Islet precursor cell (in vitro differentiated cells): ENCODE results near the gene UVSSA.

Experiments used
- DNase-seq: peaks from one replicate; pipeline ENCODE4 v3.0.0-alpha.2; 2018

UVSSA gene

DNA sequence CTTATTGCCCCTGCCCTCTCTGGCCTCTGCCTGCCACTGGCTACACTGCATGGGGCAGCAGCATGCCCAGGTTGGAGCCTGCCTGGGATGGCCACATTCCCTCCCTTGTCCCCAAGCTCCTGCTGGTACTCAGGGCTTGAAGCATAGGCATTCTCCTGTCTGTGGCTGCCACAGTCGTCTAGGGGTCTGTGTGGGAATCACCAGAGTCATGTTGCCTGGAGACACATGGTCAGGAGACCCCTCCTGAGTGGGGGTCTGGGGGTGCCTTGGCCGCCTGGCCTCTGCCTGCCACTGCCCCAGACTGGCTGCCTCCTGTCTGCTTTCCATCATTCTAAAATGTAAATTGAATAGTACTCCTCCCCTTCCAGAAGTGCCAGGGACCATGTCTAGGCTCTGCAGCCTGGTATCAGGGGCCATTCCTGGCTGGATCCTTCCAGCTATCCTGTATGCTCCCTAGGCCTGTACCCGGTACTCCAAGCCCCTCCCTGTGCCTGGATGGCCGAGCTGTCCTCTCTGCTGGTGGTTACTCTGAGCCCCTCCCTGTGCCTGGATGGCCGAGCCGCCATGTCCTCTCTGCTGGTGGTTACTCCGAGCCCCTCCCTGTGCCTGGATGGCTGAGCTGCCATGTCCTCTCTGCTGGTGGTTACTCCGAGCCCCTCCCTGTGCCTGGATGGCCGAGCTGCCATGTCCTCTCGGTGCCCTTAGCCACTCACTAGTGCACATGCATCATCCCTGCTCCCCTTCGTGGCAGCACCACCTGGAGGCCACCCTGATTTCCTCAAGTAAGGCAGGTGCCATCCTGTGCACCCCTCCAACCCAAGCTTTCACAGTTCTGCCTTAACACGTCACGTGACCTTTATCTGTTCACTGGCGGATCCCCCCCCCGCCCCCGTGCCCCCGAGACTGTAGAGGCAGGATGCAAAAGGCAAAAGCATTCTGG is 64.7 kb downstream of the UVSSA start:
- DNase-seq, result no peak

DNA sequence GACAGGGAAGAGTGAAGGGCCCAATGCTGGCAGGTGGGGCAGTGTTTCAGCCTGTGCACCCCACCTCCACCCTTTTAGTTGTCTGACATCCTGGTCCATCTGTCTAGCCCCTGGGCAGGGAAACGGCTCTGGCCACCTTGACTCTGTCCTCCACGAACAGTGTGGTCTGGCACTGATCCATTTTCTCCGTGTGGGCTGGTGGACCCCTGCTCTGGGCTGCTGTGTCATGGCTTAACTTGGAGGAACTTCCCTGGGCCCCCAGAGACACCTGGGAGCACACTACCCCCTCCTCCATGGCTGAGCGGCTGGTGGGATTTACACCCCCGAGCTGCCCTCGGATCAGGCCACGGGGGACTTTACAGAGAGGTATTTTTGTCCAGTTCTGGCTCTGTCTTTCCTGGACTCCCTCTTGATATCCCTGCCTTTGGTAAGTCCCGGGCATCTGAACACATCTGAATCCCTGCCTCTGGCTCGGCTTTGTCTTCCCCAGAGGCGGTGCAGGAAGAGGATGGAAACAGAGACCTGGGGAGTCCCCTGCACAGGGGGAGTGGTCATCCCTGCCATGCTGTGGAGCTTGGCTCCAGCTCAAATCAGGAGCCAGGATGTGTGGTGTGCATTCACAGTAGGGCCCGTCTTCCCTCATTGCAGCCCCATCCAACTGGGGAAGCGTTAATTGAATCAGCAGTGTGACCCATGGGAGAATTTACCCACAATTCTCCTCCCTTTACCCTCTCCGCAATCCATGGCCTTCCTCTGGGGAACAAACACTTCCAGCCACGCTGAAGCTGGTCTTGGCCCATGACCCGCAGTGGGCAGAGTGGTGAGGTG is 65.6 kb downstream of the UVSSA start:
- no peak for DNase-seq

DNA sequence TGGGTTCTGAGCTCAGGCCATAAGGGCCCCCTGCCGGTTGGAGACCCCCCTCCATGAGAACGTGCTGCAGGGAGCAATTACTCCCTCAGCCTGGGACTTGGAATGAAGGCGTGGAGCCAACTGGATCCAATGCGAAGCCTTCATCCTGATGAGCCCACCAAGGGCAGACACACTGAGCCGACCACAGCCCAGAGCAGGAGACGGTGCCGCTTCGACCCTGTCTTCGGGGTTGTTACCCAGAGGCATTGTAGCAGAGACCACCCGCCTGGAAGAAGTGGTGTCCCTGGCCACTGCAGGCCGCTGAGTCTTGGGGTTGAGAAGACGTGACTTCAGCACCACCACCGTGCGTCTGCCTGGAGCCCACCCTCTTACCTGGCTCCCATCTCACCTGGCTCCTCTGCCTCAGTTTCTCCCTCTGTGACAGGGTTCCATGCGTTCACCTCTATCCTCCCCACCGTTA is 66.2 kb downstream of the UVSSA start:
- DNase-seq, result no peak

DNA sequence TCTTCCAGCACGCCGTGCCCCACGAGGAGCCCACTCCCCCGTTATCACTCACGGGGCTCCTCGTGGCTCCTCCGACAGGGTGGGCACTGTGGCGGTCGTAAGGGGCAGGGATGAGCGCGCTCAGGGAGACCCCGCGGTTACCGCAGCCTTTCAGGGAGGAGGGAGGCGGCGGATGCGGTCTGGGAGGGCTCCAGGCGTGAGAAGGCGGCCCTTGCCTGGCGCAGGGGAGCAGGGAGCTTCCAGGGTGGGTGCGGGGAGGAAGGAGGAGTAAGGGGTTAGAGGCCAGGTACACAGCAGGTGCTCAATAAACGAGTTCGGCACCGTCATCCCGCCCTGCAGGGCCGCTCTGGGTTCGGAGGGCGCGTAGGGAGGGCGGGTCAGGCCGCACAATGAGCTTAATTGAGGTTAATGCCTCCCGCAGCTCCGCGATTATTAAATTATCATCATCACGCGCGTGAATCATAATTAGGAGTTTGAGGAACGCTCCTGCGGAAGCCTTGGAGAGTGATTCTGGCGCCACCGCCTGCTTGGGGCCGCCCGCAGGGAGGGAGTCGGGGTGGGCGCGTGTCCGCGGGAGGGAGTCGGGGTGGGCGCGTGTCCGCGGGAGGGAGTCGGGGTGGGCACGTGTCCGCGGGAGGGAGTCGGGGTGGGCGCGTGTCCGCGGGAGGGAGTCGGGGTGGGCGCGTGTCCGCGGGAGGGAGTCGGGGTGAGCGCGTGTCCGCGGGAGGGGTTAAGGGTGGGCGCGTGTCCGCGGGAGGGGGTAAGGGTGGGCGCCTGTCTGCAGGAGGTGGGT is 66.9 kb downstream of the UVSSA start:
- no peak for DNase-seq

DNA sequence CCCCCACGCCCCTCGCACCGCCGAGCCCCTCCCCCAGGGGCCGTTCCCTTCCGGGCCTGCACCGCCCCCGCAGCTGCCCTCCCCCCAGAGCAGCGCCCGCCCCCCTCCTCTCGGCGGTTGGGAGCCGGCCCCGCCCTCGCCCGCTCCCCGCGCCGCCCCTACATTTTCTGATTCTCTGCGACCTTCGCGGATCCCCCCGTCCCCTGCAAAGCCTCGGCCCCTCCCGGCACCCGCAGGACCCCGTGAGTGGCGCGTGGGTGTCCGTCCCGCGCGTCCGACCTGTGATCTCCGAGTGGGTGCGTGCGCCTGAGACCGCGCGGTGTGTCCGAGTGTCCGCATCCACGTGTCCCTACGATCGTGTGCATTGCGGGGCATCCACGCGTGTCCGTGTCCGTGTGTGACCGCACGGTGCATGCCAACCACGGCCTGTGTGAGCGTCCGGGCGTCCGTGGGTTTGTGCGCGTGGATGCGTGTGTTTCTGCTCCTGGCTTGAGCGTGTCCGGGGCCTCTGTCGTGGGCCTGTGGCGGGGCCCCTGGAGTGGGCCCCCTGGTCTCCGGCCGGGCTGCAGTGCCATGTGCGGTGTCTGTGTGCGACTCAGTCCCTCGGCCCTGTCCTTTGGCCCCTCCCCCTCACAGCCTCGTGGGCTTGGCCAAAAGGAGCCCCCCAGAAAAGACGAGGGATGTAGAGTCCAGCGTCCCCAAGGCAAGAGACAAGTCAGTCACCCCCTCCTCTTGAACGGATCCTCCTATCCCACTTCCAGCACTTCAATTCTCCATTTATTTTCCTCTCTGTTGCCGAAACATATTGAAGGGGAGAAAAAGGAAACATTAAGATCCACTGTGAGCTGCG is 68.0 kb downstream of the UVSSA start:
- peak; percentile 39 for DNase-seq

GRCh38 chr4:1415681-1415981 is 68.6 kb downstream of the UVSSA start:
- no peak for DNase-seq

- DNase-seq, result peak; percentile 41
Observed at GRCh38 chr4:1416051-1416947, 69.3 kb downstream of the UVSSA start.

DNA sequence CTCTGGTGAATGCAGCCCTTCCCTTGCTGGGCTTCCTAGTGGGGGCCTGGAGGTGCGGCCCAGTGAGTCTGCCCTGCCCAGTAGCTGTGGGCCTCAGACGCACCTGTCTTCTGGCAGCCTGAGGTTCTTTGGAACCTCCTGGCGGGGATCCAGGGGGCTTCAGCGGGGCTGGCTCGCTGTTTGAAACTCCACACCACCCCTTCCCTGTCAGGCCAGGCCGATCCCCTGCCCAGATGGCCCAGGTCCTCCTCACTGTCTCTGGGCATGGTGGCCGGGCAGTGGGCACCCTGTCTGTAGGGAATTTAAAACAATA is 69.9 kb downstream of the UVSSA start:
- peak; percentile 51 for DNase-seq

DNA sequence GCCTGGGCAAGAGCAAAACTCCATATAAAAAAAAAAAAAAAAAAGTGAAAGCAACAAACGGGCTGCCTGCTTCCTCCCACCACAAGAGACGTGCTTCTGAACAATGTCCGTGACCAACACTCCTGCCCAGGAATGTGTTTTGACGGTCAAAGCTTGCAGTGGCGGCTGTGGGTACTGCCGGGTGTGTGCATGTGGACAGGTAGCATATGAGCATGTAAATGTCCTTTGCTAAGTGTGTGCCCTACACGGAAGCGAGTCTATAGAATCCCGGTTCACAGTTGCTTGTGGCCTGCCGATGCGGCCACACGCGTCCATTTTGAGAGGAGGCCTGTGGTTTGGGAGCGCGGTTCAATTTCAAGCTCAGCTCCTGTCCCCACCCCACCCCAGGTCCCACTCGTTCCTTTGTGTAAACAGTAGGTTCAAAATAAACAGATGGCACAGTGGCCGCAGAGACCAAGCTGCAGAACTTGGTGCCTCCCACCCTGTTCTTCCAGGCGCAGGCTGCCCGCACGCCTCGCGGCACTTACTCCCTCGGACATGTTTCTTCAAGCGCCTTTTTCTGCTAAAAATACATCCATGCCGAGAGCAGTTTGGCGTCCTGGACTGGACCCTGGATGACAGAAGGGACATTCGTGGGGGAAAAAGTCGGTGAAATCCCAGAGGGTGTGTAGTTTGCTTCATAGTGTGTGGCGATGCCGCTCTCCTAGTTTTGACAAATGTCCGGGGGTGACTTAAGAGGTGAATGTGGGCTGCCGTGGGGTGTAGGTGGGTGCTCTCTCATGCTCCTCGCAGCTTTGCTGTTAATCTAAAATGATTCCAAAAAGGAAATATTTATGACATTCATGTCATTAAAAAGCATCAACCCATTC is 70.7 kb downstream of the UVSSA start:
- peak; percentile 59 for DNase-seq

DNA sequence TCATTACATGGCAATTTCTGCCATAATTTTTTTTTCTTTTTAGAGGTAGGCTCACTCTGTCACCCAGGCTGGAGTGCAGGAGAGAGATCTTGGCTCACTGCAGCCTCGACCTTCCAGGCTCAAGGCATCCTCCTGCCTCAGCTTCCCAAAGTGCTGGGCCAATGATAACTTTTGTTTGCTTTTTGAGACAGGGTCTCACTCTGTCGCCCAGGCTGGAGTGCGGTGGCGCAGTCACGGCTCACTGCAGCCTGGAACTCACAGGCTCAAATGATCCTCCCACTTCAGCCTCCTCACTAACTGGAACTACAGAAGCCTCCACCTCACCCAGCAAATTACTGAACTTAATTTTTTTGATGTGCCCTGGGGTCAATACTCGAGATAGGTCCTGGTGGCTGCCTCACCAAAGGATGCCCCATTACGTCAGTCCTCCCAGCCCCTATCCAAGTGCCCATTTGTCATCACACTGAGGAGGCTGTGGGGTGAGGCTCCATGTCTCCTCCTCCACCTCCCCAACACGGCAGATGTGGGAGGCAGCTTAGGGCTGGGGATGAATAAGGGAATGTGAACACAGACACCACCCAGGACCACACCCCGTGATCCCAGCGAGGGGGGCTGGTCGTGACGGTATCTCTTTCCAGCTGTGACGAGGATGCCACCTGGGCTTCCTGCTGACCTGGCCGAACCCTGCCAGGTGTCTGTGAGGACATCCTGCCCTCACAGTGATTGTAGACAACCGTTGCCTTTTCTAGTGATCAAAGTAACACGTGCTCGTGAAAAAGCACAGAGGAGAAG is 71.7 kb downstream of the UVSSA start:
- peak; percentile 37 for DNase-seq

DNA sequence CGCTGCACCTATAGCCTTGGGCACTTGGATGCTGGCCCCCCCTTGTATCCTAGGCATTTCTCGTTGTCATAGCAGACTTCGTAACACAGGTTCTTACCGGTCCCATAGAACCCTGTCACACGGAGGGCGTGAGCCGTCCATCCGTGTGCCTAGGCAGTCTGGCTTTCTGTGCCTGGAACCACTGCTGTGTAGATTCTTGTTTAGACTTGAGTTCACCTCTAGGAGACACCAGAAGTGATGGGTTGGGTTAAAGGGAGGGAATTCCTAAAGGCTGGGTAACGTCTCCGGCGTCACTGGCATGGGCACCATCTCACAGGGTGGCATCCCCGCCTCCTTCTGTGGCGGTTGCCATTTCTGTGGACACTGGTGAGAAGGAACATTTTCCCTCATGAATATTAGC is 72.7 kb downstream of the UVSSA start:
- peak; percentile 11 for DNase-seq

DNA sequence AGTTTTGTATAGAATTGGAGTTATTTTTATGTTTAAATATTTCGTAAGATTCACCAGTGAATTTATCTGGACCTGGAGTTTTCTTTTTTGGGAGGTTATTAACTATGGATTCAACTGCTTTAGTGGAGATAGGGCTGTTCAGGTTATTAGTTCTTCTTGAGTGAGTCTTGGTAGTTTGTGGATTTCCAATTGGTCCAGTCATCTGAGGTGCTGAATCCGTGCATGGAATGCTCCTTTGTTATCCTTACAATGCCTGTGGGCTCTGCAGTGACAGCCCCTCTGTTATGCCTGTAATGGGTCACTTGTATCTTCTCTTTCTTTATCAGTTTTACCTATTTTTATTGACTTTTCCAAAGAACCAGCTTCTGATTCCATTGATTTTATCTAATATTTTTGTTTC is 74.6 kb downstream of the UVSSA start:
- DNase-seq, result no peak

- DNase-seq, result no peak
Observed at GRCh38 chr4:1427010-1427409, 80.0 kb downstream of the UVSSA start.

DNA sequence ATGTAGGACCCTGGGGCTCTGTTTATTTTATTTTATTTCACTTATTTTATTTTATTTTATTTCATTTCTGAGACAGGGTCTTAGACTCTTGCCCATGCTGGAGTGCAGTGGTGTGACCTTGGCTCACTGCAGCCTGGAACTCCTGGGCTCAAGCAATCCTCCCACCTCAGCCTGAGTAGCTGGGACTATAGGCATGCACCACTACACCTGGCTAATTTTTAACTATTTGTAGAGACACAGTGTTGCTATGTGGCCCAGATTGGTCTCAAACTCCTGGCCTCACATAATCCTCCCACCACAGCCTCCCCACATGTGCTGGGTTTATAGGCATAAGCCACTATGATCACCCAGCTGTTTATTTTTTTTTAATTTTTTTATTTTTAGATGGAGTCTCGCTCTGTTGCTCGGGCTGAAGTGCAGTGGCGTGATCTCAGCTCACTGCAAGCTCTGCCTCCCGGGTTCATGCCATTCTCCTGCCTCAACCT is 96.7 kb downstream of the UVSSA start:
- peak; percentile 9 for DNase-seq
